ENCODE measurements around the gene IFT122.
A peak's percentile ranks its signal among the peaks of the same experiment; 100 is the strongest.

The IFT122 gene

GRCh38 chr3:129519896-129520715 is 80.1 kb downstream of the IFT122 start:
- DNase-seq = no peak

GRCh38 chr3:129520960-129521359 is 80.9 kb downstream of the IFT122 start:
- DNase-seq = no peak

DNA sequence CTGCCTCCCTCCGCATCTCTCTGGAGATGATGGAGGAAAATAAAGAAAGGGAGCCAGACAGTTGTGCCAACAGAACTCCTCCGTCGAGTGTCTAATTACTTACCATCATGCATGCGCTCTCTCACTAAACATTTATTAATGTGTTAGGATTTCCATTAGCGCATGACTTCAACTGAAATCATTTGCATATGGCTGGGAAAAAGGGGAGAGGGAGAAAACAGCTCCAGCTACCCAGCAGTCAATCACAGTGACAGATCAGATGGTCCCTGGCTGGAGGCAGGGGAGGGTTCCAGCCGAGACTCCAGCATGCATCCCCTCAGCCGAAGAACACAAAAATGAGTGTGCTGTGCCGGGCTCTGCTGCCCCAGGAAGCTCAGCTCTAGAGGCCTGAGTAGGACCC is 81.6 kb downstream of the IFT122 start:
- no peak for DNase-seq

GRCh38 chr3:129522953-129523352 is 82.9 kb downstream of the IFT122 start:
- no peak for DNase-seq

DNA sequence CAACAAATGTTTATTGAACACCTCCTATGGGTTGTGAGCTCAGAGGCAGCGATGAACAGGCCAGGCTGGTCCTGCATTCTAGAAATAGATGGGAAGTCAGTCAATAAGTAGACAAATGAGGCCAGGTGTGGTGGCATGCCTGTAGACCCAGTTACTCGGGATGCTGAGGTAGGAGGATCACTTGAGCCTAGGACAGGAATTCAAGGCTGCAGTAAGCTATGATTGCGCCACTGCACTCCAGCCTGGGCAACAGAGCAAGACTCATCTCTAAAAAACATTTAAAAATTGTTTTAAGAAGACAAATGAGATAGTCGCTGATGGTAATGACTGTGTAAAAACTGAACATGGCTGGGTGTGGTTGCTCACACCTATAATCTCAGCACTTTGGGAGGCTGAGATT is 84.1 kb downstream of the IFT122 start:
- no peak for DNase-seq

GRCh38 chr3:129525341-129525968 is 85.4 kb downstream of the IFT122 start:
- peak; percentile 44 for DNase-seq

DNA sequence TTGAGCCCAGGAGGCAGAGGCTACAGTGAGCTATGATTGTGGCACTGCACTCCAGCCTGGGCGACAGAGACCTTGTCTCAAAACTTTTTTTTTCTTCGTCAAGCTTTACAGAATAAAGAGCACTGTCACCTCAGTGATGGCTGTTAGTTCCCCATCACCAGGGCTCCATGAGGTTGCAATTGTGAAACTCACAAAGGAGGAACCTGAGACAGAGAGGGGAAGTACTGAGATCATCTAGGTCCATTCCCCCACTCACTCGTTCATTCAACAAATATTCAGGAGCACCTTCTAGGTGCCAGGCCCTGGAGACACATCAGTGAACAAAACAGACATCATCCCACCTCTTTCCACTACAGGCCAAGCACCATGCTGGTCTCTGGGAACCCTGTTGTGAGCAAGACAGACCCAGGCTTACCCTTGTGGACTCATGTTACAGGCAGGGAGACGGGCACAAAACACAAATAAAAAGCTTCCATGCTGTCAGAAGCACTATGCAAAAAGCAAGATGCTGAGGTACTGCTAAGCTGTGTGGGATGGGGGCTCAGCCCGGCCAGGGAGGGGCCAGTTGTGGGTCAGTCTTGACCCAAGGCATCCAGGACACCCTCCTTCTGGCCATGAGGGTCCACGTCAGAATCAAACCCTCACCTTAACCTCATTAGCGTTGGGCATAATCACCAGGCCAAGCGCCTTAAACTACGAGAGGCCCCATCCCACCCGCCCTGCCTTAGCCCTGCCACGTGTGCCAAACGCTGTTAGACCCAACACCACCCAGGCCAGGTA is 86.3 kb downstream of the IFT122 start:
- DNase-seq = no peak

DNA sequence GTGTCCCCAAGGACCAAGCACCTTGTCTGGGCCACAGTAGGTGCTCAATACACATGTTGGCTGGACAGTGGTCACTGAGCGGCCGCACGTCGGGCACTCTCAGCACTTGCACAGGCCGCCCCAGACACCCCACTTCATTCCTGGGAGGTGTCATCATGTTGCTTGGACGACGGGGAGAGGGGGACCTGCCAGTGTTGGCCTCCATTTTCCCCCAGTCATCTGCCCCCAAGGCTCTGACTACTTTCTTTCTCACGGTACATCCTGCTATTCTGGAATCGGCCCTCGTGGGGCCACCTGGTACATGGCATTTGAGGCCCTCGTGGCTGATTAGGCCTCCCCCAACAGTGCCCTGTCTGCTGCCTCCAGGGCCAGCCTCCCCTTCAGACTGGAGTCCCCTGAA is 87.2 kb downstream of the IFT122 start:
- no peak for DNase-seq

GRCh38 chr3:129528589-129529100 is 88.6 kb downstream of the IFT122 start, which contains the start of gene RHO:
Gene RHO (plus strand): TSS chr3:129528639. CDS start chr3:129528734, 95 bp downstream.
- no peak for DNase-seq

- no peak for DNase-seq
Observed at GRCh38 chr3:129529436-129530210, 89.6 kb downstream of the IFT122 start.

DNA sequence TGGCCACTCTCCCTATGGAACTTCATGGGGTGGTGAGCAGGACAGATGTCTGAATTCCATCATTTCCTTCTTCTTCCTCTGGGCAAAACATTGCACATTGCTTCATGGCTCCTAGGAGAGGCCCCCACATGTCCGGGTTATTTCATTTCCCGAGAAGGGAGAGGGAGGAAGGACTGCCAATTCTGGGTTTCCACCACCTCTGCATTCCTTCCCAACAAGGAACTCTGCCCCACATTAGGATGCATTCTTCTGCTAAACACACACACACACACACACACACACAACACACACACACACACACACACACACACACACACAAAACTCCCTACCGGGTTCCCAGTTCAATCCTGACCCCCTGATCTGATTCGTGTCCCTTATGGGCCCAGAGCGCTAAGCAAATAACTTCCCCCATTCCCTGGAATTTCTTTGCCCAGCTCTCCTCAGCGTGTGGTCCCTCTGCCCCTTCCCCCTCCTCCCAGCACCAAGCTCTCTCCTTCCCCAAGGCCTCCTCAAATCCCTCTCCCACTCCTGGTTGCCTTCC is 90.3 kb downstream of the IFT122 start:
- peak; percentile 87 for DNase-seq

DNA sequence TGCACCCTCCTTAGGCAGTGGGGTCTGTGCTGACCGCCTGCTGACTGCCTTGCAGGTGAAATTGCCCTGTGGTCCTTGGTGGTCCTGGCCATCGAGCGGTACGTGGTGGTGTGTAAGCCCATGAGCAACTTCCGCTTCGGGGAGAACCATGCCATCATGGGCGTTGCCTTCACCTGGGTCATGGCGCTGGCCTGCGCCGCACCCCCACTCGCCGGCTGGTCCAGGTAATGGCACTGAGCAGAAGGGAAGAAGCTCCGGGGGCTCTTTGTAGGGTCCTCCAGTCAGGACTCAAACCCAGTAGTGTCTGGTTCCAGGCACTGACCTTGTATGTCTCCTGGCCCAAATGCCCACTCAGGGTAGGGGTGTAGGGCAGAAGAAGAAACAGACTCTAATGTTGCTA is 90.8 kb downstream of the IFT122 start:
- DNase-seq = no peak

GRCh38 chr3:129531699-129532098 is 91.7 kb downstream of the IFT122 start:
- DNase-seq = no peak

GRCh38 chr3:129532261-129532660 is 92.2 kb downstream of the IFT122 start:
- no peak for DNase-seq

- DNase-seq = no peak
Observed at GRCh38 chr3:129533406-129533805, 93.4 kb downstream of the IFT122 start.

GRCh38 chr3:129534428-129535027 is 94.5 kb downstream of the IFT122 start:
- DNase-seq = no peak

GRCh38 chr3:129535075-129535474 is 95.1 kb downstream of the IFT122 start:
- DNase-seq = no peak

GRCh38 chr3:129536374-129536667 is 96.3 kb downstream of the IFT122 start:
- no peak for DNase-seq

DNA sequence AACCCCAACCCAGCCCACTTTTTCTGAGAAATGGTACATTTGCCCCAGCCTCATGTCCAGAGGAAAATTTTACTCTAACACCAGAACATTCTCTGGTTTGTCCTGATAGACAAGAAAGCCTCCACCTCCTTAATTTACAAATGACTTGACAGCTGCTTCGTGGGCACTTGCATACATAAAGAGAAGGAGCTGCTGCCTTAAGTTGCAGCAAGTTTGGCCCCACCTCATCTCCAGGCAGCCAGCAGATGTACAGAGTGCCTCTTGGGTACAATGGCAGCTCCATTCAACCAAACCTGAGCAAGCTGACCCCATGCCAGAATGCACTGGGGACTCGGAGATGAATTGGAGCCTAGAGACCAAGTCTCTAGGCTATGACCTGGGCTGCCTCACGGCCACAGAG is 96.8 kb downstream of the IFT122 start:
- no peak for DNase-seq

- no peak for DNase-seq
Observed at GRCh38 chr3:129539206-129539605, 99.2 kb downstream of the IFT122 start.

DNA sequence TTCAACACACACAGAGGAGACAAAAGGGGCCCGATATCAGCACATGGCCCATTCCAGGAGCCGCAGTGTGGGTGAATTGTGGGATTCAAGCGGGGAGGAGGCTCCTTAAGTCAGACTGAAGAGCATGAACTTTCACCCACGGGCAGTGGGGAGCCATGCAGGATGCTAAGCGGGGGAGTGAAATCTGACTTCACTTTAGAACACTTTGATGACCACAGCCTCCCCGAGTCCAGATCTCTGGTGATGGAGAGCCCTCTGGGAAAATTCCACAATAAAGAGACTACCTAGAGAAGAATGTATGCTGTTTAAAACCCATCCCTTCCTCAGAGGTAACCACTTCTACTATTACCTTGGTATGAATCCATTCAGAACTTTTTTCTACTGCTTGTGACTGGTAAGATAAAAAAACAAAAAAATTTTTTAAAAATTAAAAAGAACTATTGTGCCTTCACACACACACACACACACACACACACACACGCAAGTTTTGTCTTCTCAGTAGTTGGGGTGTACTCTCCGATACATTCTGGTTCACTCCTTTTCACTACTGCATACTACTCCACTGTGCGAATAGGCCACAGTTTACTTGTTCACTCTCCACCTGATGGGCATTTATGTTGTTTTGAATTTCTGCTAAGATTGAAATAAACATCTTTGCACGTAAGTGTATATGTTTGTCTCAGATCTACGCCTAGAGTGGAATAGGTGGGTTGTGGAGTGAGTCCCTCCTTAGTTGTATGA is 100.9 kb downstream of the IFT122 start:
- DNase-seq = no peak

Data from fibroblast of skin of right quadriceps (primary cell).